Activated naive CD8-positive, alpha-beta T cell treated with anti-CD3 and anti-CD28 coated beads, Interleukin-2, amount 50 U/mL, for 24 hours (primary cell): ENCODE measurements around the gene ATP10B.

Source experiments
- ATAC-seq: fragments of 150-1000 bp; cut with Tn5 transposase; one replicate; pipeline ENCODE4 v1.10.0; 2021
- DNase-seq: peaks from one replicate; pipeline ENCODE4 v3.0.0; 2021
- H3K27ac Mint-ChIP-seq: one replicate; pipeline ENCODE4 v1.8.0; 2021; ENCODE audit warnings: mild to moderate bottlenecking, mixed read lengths
- H3K27me3 Mint-ChIP-seq: one replicate; pipeline ENCODE4 v1.8.0; 2021; ENCODE audit warnings: mixed read lengths
- H3K36me3 Mint-ChIP-seq: one replicate; pipeline ENCODE4 v1.8.0; 2021; ENCODE audit warnings: low read depth, mixed read lengths
- H3K4me1 Mint-ChIP-seq: one replicate; pipeline ENCODE4 v1.8.0; 2021; ENCODE audit warnings: mixed read lengths
- H3K4me3 Mint-ChIP-seq: one replicate; pipeline ENCODE4 v1.8.0; 2021; ENCODE audit warnings: mild to moderate bottlenecking, moderate library complexity, mixed read lengths
- H3K9me3 Mint-ChIP-seq: one replicate; pipeline ENCODE4 v1.8.0; 2021; ENCODE audit warnings: mixed read lengths

ATP10B gene

GRCh38 chr5:160702311-160702803, 149.7 kb downstream of the ATP10B start:
- Mint-ChIP-seq H3K4me1 (peaks cover 2% of the 10 kb centered on the region), H3K4me3 (no peak overlapping the region), H3K9me3 (no peaks in the 10 kb centered on the region), H3K27ac (no peak overlapping the region), H3K27me3 (peaks cover 5% of the 10 kb centered on the region), H3K36me3 (no peaks in the 10 kb centered on the region)
- no peak for ATAC-seq
- no peak for DNase-seq

- Mint-ChIP-seq H3K9me3 (no peaks in the 10 kb centered on the region), H3K27me3 (peaks cover 5% of the 10 kb centered on the region), H3K36me3 (no peaks in the 10 kb centered on the region), H3K4me1 (peaks cover 2% of the 10 kb centered on the region), H3K4me3 (no peak overlapping the region), H3K27ac (no peak overlapping the region)
- ATAC-seq (peak; percentile 40), DNase-seq (no peak)
Observed at GRCh38 chr5:160701403-160701802, 150.6 kb downstream of the ATP10B start.

- no peak for DNase-seq
- no peak for ATAC-seq
- H3K9me3 Mint-ChIP-seq: no peaks in the 10 kb centered on the region
- no peak overlapping the region for H3K27ac Mint-ChIP-seq
- peaks cover 5% of the 10 kb centered on the region for H3K27me3 Mint-ChIP-seq
- H3K4me3 Mint-ChIP-seq: no peak overlapping the region
- H3K4me1 Mint-ChIP-seq: peaks cover 2% of the 10 kb centered on the region
- no peaks in the 10 kb centered on the region for H3K36me3 Mint-ChIP-seq
Observed at GRCh38 chr5:160699301-160699700, 152.7 kb downstream of the ATP10B start.

- Mint-ChIP-seq H3K4me3 (no peak overlapping the region), H3K27ac (no peak overlapping the region), H3K36me3 (no peaks in the 10 kb centered on the region), H3K4me1 (no peaks in the 10 kb centered on the region), H3K27me3 (peaks cover 5% of the 10 kb centered on the region), H3K9me3 (no peaks in the 10 kb centered on the region)
- ATAC-seq (no peak), DNase-seq (no peak)
Observed at GRCh38 chr5:160697281-160697680, 154.7 kb downstream of the ATP10B start.

DNA sequence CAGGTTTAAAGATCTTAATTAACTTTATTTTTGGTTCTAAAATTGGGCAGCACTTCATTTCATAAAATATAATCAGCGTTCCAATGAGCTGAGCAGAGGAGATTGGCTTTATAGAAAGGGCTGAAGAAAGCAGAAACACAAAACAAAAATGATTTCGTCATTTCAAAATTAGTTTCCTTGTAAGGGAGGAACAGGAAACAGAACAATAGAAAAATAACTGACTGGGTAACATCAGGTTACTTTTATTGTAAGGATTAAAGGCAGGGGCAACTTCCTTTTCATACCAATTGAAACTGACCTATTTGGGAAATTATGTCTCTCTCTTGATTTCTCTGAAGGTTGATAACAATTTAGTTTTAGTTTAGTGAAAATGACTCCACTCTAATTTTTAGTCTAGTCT, 157.1 kb downstream of the ATP10B start:
- H3K27me3 Mint-ChIP-seq: peaks cover 3% of the 10 kb centered on the region
- ATAC-seq (no peak), DNase-seq (no peak)
- H3K36me3 Mint-ChIP-seq: no peaks in the 10 kb centered on the region
- H3K27ac Mint-ChIP-seq: no peak overlapping the region
- no peaks in the 10 kb centered on the region for H3K9me3 Mint-ChIP-seq
- H3K4me3 Mint-ChIP-seq: no peak overlapping the region
- no peaks in the 10 kb centered on the region for H3K4me1 Mint-ChIP-seq

GRCh38 chr5:160693831-160694465, 158.1 kb downstream of the ATP10B start:
- no peak overlapping the region for H3K27ac Mint-ChIP-seq
- no peak for ATAC-seq
- H3K9me3 Mint-ChIP-seq: no peaks in the 10 kb centered on the region
- no peaks in the 10 kb centered on the region for H3K4me1 Mint-ChIP-seq
- H3K27me3 Mint-ChIP-seq: peaks cover 3% of the 10 kb centered on the region
- no peak overlapping the region for H3K4me3 Mint-ChIP-seq
- DNase-seq: no peak
- H3K36me3 Mint-ChIP-seq: no peaks in the 10 kb centered on the region

- H3K27me3 Mint-ChIP-seq: peaks cover 2% of the 10 kb centered on the region
- no peaks in the 10 kb centered on the region for H3K9me3 Mint-ChIP-seq
- H3K27ac Mint-ChIP-seq: no peak overlapping the region
- DNase-seq (no peak), ATAC-seq (no peak)
- no peak overlapping the region for H3K4me3 Mint-ChIP-seq
- H3K36me3 Mint-ChIP-seq: no peaks in the 10 kb centered on the region
- no peaks in the 10 kb centered on the region for H3K4me1 Mint-ChIP-seq
Observed at GRCh38 chr5:160692271-160692670, 159.7 kb downstream of the ATP10B start.

DNA sequence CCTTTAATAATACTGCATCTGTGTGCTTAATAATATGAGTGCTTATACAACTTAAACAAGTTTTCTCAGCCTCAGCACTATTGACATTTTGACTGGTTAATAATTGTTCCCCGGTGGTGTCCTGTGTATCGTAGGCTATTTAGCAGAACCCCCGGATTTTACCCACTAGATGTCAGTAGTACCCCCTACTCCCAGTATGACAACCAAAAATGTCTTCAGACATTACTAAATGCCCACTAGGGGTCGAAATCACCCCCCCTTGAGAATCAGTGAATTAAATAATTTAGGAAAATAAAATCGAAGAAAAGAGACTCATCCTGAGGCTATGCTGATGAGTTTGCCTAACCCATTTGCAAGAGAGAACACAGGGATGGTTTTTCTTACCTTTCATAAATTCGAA, 166.3 kb downstream of the ATP10B start:
- Mint-ChIP-seq H3K4me1 (no peaks in the 10 kb centered on the region), H3K9me3 (no peaks in the 10 kb centered on the region), H3K27ac (no peak overlapping the region), H3K36me3 (no peaks in the 10 kb centered on the region), H3K4me3 (no peak overlapping the region), H3K27me3 (peaks cover 2% of the 10 kb centered on the region)
- ATAC-seq (no peak), DNase-seq (no peak)

- no peak overlapping the region for H3K4me3 Mint-ChIP-seq
- H3K4me1 Mint-ChIP-seq: no peaks in the 10 kb centered on the region
- ATAC-seq (no peak), DNase-seq (no peak)
- H3K27ac Mint-ChIP-seq: no peak overlapping the region
- H3K9me3 Mint-ChIP-seq: no peaks in the 10 kb centered on the region
- peaks cover 2% of the 10 kb centered on the region for H3K27me3 Mint-ChIP-seq
- no peaks in the 10 kb centered on the region for H3K36me3 Mint-ChIP-seq
Observed at GRCh38 chr5:160685219-160685618, 166.8 kb downstream of the ATP10B start.

GRCh38 chr5:160679567-160680309, 172.3 kb downstream of the ATP10B start:
- Mint-ChIP-seq H3K27ac (no peak overlapping the region), H3K36me3 (no peaks in the 10 kb centered on the region), H3K9me3 (no peaks in the 10 kb centered on the region), H3K27me3 (peaks cover 2% of the 10 kb centered on the region), H3K4me3 (no peak overlapping the region), H3K4me1 (no peaks in the 10 kb centered on the region)
- ATAC-seq (no peak), DNase-seq (no peak)

DNA sequence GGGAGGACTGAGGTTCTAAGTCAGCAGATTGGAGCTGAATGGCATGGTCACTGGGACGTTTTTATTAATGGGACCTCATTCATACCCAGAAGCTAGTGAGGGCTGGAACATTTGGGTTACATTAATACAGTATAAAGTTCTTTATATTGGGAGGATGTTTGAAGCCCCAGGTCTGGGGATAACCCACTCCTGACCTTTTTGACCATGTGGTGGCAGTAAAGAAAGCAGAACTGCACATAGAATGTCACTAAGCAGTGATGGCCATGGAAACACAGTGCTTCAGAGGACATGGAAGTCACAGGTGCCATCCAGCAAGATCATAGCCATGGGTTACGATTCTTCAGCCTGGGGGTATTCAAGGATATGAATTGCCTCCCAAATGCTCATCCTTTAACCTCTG, 176.0 kb downstream of the ATP10B start:
- Mint-ChIP-seq H3K36me3 (no peaks in the 10 kb centered on the region), H3K9me3 (no peaks in the 10 kb centered on the region), H3K27me3 (peaks cover 2% of the 10 kb centered on the region), H3K4me3 (no peak overlapping the region), H3K4me1 (no peaks in the 10 kb centered on the region), H3K27ac (no peak overlapping the region)
- ATAC-seq: no peak
- no peak for DNase-seq

DNA sequence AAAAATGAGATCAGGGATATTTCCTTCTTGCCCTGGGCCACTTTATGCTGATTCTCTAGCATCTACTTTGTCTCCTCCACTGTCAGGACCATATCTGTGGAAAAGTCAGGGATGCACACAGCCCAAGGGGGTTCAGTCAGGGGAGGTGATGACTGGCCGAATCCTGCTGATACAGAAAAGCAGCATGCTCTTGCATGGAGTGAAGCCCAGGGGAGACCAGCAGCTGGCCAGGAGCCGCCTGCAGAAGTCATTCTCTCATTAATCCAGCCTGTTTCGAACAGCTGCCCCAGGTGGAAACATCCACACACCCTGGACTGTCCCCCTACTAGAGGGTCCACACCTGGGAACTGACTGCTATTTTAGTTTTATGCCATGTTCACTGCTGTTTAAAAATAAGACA, 177.1 kb downstream of the ATP10B start:
- Mint-ChIP-seq H3K27me3 (peaks cover 2% of the 10 kb centered on the region), H3K4me1 (no peaks in the 10 kb centered on the region), H3K4me3 (no peak overlapping the region), H3K27ac (no peak overlapping the region), H3K9me3 (no peaks in the 10 kb centered on the region), H3K36me3 (no peaks in the 10 kb centered on the region)
- no peak for ATAC-seq
- DNase-seq: no peak

DNA sequence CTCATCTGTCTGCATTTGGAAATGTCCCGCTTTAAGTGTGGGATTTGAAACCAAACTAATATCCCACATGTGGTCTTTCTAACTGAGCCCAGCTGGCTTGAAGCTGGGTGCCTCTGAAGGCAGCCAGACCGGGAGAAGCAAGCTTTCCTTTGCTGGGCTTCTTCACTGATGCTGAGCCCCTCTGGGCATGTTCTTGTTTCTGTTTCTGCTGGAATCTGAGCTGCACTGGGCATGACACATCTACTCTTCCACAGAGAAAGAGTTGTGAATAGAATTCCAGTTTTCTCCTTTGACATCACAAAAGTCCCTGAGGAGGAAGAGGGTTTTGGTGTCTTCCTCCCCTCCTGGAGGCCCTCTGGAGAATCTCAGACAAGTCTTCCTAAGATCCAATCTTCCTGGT, 179.5 kb downstream of the ATP10B start:
- ATAC-seq (no peak), DNase-seq (no peak)
- no peaks in the 10 kb centered on the region for H3K27me3 Mint-ChIP-seq
- no peaks in the 10 kb centered on the region for H3K4me1 Mint-ChIP-seq
- H3K9me3 Mint-ChIP-seq: no peaks in the 10 kb centered on the region
- H3K4me3 Mint-ChIP-seq: no peak overlapping the region
- no peaks in the 10 kb centered on the region for H3K36me3 Mint-ChIP-seq
- H3K27ac Mint-ChIP-seq: no peak overlapping the region

DNA sequence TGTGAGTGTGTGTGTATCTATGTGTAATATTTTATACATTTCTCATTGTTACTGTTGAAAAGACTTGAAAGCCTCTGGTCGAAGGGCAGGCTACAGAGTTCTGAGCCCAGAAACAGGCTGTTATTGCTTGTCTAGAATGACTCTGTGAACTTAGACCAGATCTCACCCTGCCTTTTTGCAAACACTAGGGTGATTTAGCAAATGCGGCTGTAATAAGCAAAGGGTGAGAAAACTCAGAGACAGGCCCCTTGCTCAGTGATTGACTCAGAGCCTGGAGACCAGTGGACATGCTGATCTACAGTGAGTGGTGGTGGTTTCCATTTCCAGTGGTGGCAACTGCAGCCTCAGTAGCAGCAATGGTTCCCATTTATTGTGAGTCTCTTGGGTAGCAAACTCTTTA, 183.7 kb downstream of the ATP10B start:
- Mint-ChIP-seq H3K27ac (no peak overlapping the region), H3K9me3 (no peaks in the 10 kb centered on the region), H3K4me3 (no peak overlapping the region), H3K27me3 (no peaks in the 10 kb centered on the region), H3K36me3 (no peaks in the 10 kb centered on the region), H3K4me1 (no peaks in the 10 kb centered on the region)
- DNase-seq: no peak
- ATAC-seq: no peak

GRCh38 chr5:160667160-160667559, 184.9 kb downstream of the ATP10B start:
- H3K27me3 Mint-ChIP-seq: no peaks in the 10 kb centered on the region

More at GRCh38 chr5:160667160-160667559, 184.9 kb downstream of the ATP10B start:
- Mint-ChIP-seq H3K4me1 (no peaks in the 10 kb centered on the region), H3K9me3 (no peaks in the 10 kb centered on the region), H3K27ac (no peak overlapping the region), H3K36me3 (no peaks in the 10 kb centered on the region), H3K4me3 (no peak overlapping the region)
- no peak for ATAC-seq
- no peak for DNase-seq
